Endothelial cell of umbilical vein (primary cell): ENCODE data around the gene FAM156B.
"Not testable (repeated sequence)": the region's sequence is repeated elsewhere in the genome, so short reads cannot be mapped to it uniquely, and the experiment has no call there.

Source experiments
- CTCF ChIP-seq, 2 donors: IDR thresholded peaks; 1 replicate in 1 of 2; 2 replicates in 1 of 2; pipeline ENCODE4 v1.5.1; 2011; ENCODE audit warnings: low read length in 2 of 2, mild to moderate bottlenecking in 2 of 2, moderate library complexity in 2 of 2, control low read depth in 1 of 2, inconsistent platforms in 1 of 2, low read depth in 1 of 2; ENCODE audit not compliant: insufficient read depth in 1 of 2; ENCODE audit errors: extremely low read depth in 1 of 2
- EZH2 ChIP-seq: IDR thresholded peaks from 2 replicates; pipeline ENCODE4 v1.6.1; 2012; ENCODE audit warnings: borderline replicate concordance, low read depth, mild to moderate bottlenecking, moderate library complexity, low read length, inconsistent platforms; ENCODE audit not compliant: severe bottlenecking
- FOS ChIP-seq: IDR thresholded peaks from 2 replicates; pipeline ENCODE4 v1.6.1; 2011; ENCODE audit warnings: mild to moderate bottlenecking, low read length, moderate library complexity, borderline replicate concordance; ENCODE audit not compliant: insufficient read depth
- JUN ChIP-seq: IDR thresholded peaks from 2 replicates; pipeline ENCODE4 v1.6.1; 2011; ENCODE audit warnings: borderline replicate concordance, low read depth; ENCODE audit not compliant: insufficient read length, insufficient read depth
- MYC ChIP-seq: IDR thresholded peaks from one replicate; pipeline ENCODE4 v1.6.1; 2011; ENCODE audit warnings: mild to moderate bottlenecking, low read depth, low read length
- POLR2A ChIP-seq: IDR thresholded peaks from 2 replicates; pipeline ENCODE4 v1.6.1; 2012; ENCODE audit warnings: low read depth, mild to moderate bottlenecking, control low read depth, low read length
- POLR2AphosphoS5 ChIP-seq: IDR thresholded peaks from 2 replicates; pipeline ENCODE4 v1.6.1; 2012; ENCODE audit warnings: low read depth, mild to moderate bottlenecking, control low read depth, low read length, moderate library complexity; ENCODE audit not compliant: insufficient read depth

- not testable (repeated sequence) for TF ChIP-seq CTCF (IDR thresholded peaks at IDR 0.05; ENCODE audit: extremely low read depth in 1 of 2, insufficient read depth in 1 of 2, low read depth in 1 of 2, low read length in 2 of 2); JUN; POLR2AphosphoS5; MYC; POLR2A; EZH2; FOS
Measured at GRCh38 chrX:52896855-52897709, at the start of gene FAM156B.
